Measurements from ENCODE around the gene OSGIN1.

DNA sequence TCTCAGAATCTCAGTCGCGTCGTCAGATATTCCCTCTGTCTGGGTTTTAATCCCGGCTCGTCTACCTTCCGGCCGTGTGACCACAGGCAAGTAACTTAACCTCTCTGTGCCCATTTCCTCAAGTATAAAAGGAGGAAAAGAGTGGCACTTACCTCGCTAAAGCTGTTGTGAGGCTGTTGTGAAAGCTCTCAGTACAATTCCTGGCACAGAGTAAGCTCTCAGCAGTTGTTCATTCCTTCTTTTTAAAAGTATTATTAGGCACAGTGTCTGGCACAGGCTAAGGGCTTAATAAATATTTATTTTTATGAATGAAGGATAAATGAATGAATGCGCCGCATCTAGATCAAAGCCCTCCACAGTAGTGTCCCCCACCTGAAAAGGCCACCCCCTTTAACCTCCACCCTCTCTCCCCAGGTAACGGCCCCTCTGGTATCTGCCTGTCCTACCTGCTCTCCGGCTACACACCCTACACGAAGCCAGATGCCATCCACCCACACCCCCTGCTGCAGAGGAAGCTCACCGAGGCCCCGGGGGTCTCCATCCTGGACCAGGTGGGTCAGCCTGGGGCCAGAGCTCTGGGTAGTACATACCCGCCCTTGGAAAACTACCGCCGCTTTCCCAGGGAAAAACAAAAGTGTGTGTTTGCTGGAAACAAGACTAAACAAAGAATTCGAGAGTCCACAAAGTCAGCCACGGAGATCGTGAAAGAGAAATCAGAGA, 6.0 kb downstream of the OSGIN1 start:
- TF ChIP-seq, protein P1, sequence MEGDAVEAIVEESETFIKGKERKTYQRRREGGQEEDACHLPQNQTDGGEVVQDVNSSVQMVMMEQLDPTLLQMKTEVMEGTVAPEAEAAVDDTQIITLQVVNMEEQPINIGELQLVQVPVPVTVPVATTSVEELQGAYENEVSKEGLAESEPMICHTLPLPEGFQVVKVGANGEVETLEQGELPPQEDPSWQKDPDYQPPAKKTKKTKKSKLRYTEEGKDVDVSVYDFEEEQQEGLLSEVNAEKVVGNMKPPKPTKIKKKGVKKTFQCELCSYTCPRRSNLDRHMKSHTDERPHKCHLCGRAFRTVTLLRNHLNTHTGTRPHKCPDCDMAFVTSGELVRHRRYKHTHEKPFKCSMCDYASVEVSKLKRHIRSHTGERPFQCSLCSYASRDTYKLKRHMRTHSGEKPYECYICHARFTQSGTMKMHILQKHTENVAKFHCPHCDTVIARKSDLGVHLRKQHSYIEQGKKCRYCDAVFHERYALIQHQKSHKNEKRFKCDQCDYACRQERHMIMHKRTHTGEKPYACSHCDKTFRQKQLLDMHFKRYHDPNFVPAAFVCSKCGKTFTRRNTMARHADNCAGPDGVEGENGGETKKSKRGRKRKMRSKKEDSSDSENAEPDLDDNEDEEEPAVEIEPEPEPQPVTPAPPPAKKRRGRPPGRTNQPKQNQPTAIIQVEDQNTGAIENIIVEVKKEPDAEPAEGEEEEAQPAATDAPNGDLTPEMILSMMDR (IDR thresholded peaks at IDR 0.05; ENCODE audit: low read depth, low read length): no peak
- TF ChIP-seq EZH2phosphoT487 (IDR thresholded peaks at IDR 0.05; ENCODE audit: low read depth): no peak
